Pancreas (tissue), 10 donors: Measurements from ENCODE around the gene APBA2. TPM values are rescaled to one million over a fixed set of nuclear protein-coding genes. Genes with fewer than 3 reads are reported as not detected.

ENCODE experiments used
- ATAC-seq, 4 donors: fragments of 200-7000 bp; cut with Tn5 transposase; one replicate each; pipeline versions ENCODE4 v1.8.0 to v1.9.1; 2020; ENCODE audit warnings: mild to moderate bottlenecking in 4 of 4, moderate library complexity in 4 of 4
- DNase-seq, 6 donors: peaks; one replicate each; pipeline ENCODE4 v3.0.0-alpha.2; 2020
- FAIRE-seq: peaks from 2 replicates; lab custom pipeline; 2012; peaks lifted over from hg19 to GRCh38; lab: Jason Lieb, UNC
- H3K27ac ChIP-seq, 4 donors: fragments of 200-600 bp; sonication (generic); 1 replicate in 3 of 4; 2 replicates in 1 of 4; pipeline versions ENCODE4 v1.5.0 to v1.8.0; 2020
- H3K27me3 ChIP-seq, 4 donors: fragments of 200-600 bp; one replicate each; pipeline ENCODE4 v1.8.0; 2021
- H3K36me3 ChIP-seq, 3 donors: fragments of 200-600 bp; sonication (generic) in 1 of 3; one replicate each; pipeline versions ENCODE4 v1.5.0 to v1.8.0; 2020 to 2021
- H3K4me1 ChIP-seq, 3 donors: fragments of 200-600 bp; one replicate each; pipeline ENCODE4 v1.8.0; 2021
- H3K4me3 ChIP-seq, 4 donors: fragments of 200-600 bp; sonication (generic) in 2 of 4; one replicate each; pipeline versions ENCODE4 v1.5.0 to v1.8.0; 2020 to 2021
- H3K9me3 ChIP-seq, 4 donors: fragments of 200-600 bp; one replicate each; pipeline ENCODE4 v1.8.0; 2021
- CTCF ChIP-seq, 4 donors: fragments of 200-600 bp; sonication (generic) in 3 of 4; IDR thresholded peaks; one replicate each; pipeline versions ENCODE4 v1.5.0 to v1.8.0; 2021; ENCODE audit warnings: antibody characterized with exemption in 4 of 4
- WGBS, 2 donors: extraction: QIAGEN DNeasy Blood & Tissue Kit; methylation state at CpG; one replicate each; pipeline ENCODE4 v1.1.7; 2013; 5-methylcytosine and 5-hydroxymethylcytosine counted together
- intact Hi-C, 3 donors: fragments of 100-400 bp; cut with DNase I; formaldehyde crosslinking; loops; one replicate each; pipeline versions ENCODE4 v1.11.1 to v1.14.2; 2022
- polyA plus RNA-seq, 2 donors: library from polyadenylated mRNA; stranded (reverse); fragments of 200-250 nt; gene quantifications; one replicate each; pipeline ENCODE4 v1.2.3, GENCODE V29; 2013
- total RNA-seq, 6 donors: library from RNA; stranded (reverse); fragmentation: NEBNext Ultra II Directional in 4 of 6; extraction: Animal tissue kit (Norgen Biotek cat#: 25700) in 4 of 6; gene quantifications; one replicate each; pipeline versions ENCODE4 v1.2.1 to v1.2.4, GENCODE V29; 2021 to 2023
- donor health status: healthy with polysubstance abuse.
- donor health status: DM: no; HTN: no; CAD: no; lungs with moderate emphysema.
- donor health status: DM: no; HTN: no; CAD: no.
- donor health status: control.
- donor health status: control.
- donor health status: Bipolar disorder and iron deficiency.
- donor health status: DM: yes; HTN: yes; CAD: no.
- donor health status: DM: no; HTN: no; CAD: no.
- donor health status: DM: no; HTN: no; CAD: no.
- donor health status: DM: yes; HTN: yes; CAD: no.

The APBA2 gene
- total and polyA plus RNA-seq, 8 donors = 3.9 to 10.3 (median 6.7) TPM

DNA sequence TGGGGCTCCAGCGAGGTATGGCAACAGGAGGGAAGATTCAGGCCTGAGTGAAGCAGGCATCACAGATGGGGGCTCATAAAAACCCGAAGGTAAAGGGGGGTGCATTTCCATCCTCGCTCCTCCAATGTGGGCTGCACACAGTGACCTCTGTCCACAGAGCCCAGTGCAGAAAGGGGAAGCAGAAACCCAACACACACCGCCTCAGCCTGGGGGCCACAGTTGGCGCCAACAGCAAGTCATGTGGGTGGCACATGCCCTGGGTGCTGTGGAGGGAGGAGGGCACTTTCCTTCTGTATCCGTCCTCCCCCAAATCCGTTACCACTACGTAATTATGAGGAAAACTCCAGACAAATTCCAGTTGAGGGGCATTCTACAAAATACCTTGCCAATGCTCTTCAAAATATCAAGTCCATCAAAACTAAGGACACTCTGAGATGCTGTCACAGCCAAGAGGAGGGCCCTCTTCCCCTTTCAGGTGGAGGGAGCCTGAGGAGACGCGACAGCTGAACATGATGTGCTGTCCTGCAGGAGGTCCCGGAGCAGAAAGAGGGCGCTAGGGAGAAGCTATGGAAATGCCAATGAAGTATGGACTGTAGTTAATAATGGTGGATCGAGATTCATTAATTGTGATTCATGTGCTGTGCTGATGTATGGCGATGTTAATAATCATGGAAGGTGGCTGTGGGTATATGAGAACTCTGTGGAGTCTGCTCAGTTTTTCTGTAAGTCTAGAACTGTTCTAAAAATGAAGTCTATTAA, 16.4 kb downstream of the APBA2 start:
- H3K27me3 ChIP-seq = no peaks in the 10 kb centered on the region
- intact Hi-C loops = no loop called here
- ATAC-seq (no peak), FAIRE-seq (no peak), DNase-seq (peak in 1 of 6 donors; percentile 21)
- no peak overlapping the region for H3K27ac ChIP-seq
- no peaks in the 10 kb centered on the region for H3K36me3 ChIP-seq
- H3K4me3 ChIP-seq = no peak overlapping the region
- WGBS, 2 donors = 89 to 93% methylated on average over 14 of the region's 14 CpGs
- TF ChIP-seq CTCF (IDR thresholded peaks at IDR 0.05) = no peak
- H3K9me3 ChIP-seq = no peaks in the 10 kb centered on the region
- no peaks in the 10 kb centered on the region for H3K4me1 ChIP-seq

GRCh38 chr15:28902856-28903255, 17.1 kb downstream of the APBA2 start:
- DNase-seq = peak in 1 of 6 donors; percentile 9
- Histone ChIP-seq H3K27me3 (no peaks in the 10 kb centered on the region), H3K4me1 (no peaks in the 10 kb centered on the region), H3K4me3 (no peak overlapping the region), H3K27ac (no peak overlapping the region), H3K9me3 (no peaks in the 10 kb centered on the region), H3K36me3 (no peaks in the 10 kb centered on the region)
- no peak for TF ChIP-seq CTCF (IDR thresholded peaks at IDR 0.05)
- no peak for ATAC-seq
- intact Hi-C loops = no loop called here
- no peak for FAIRE-seq
- 94% methylated on average over 5 of the region's 5 CpGs for WGBS, 2 donors

GRCh38 chr15:28903555-28903954, 17.8 kb downstream of the APBA2 start:
- 90 to 94% methylated on average over 8 of the region's 8 CpGs for WGBS, 2 donors
- no peaks in the 10 kb centered on the region for H3K27me3 ChIP-seq
- no peak for TF ChIP-seq CTCF (IDR thresholded peaks at IDR 0.05)
- ATAC-seq (no peak), DNase-seq (peak in 1 of 6 donors; percentile 43), FAIRE-seq (no peak)
- intact Hi-C loops = no loop called here
- no peak overlapping the region for H3K27ac ChIP-seq
- no peaks in the 10 kb centered on the region for H3K4me1 ChIP-seq
- no peaks in the 10 kb centered on the region for H3K9me3 ChIP-seq
- H3K36me3 ChIP-seq = no peaks in the 10 kb centered on the region
- H3K4me3 ChIP-seq = no peak overlapping the region

DNA sequence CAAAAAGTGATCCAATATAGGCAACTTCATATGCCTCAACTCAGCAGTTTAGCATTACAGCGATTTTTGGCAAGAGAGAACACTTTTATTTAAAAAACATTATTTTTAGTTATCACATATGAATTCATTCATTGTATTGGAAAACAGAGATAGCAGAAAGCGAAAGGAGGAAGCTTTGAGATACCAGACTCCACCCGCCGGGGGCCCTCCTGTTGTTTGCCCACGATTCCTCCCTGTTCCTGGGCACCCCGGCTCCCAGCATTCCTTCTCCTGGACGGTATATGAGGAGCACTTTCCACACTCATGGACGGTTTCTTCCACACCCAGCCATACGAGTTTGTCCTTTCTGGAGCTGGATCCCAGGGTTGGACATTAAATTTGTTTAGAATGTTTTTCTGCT, 18.2 kb downstream of the APBA2 start:
- H3K27ac ChIP-seq = no peak overlapping the region
- no peaks in the 10 kb centered on the region for H3K36me3 ChIP-seq
- H3K9me3 ChIP-seq = no peaks in the 10 kb centered on the region
- ATAC-seq (no peak), FAIRE-seq (no peak), DNase-seq (peak in 1 of 6 donors; percentile 32)
- 73 to 74% methylated on average over 9 of the region's 9 CpGs for WGBS, 2 donors
- no peak overlapping the region for H3K4me3 ChIP-seq
- H3K27me3 ChIP-seq = no peaks in the 10 kb centered on the region
- TF ChIP-seq CTCF (IDR thresholded peaks at IDR 0.05) = no peak
- no peaks in the 10 kb centered on the region for H3K4me1 ChIP-seq
- intact Hi-C loops = no loop called here
